ENCODE measurements around the gene LHFPL4.

GRCh38 chr3:9550999-9551398 lies 2.6 kb downstream of the LHFPL4 start:
- TF ChIP-seq EZH2 (IDR thresholded peaks at IDR 0.05; ENCODE audit: borderline replicate concordance, low read depth, low read length, poor library complexity, severe bottlenecking) (no peak), CTCF (conservative IDR thresholded peaks at IDR 0.05; ENCODE audit: low read depth, low read length) (no peak)

Measured in A673 (cell line).